ENCODE results near the gene GABRG2. TPM values are rescaled to one million over a fixed set of nuclear protein-coding genes. Genes with fewer than 3 reads are reported as not detected.

Gene GABRG2
- polyA plus RNA-seq, 1 donor from 2014 or later: 35.8 TPM

- no peak overlapping the region for H3K4me2 ChIP-seq (ENCODE audit: low read length)
- H3F3A ChIP-seq (ENCODE audit: insufficient read depth, low read length, poor library complexity, severe bottlenecking): no peaks in the 10 kb centered on the region
- H3K9me2 ChIP-seq (ENCODE audit: insufficient read depth, low read length): no peaks in the 10 kb centered on the region
- no peaks in the 10 kb centered on the region for H3K9me3 ChIP-seq (ENCODE audit: low read length)
- no peak overlapping the region for H2AFZ ChIP-seq (ENCODE audit: low read depth, low read length)
- no peak overlapping the region for H3K9ac ChIP-seq (ENCODE audit: low read length)
- no peaks in the 10 kb centered on the region for H4K20me1 ChIP-seq (ENCODE audit: insufficient read depth)
- H3K36me3 ChIP-seq (ENCODE audit: insufficient read depth, low read length): no peaks in the 10 kb centered on the region
- no peak overlapping the region for H3K4me3 ChIP-seq (ENCODE audit: low read length)
- H3K27me3 ChIP-seq (ENCODE audit: insufficient read depth, low read depth, low read length): no peaks in the 10 kb centered on the region
- TF ChIP-seq RAD21 (conservative IDR thresholded peaks at IDR 0.05) (no peak), CTCF (IDR thresholded peaks at IDR 0.05; ENCODE audit: poor library complexity, severe bottlenecking) (no peak), POLR2AphosphoS5 (IDR thresholded peaks at IDR 0.05) (no peak), MXI1 (conservative IDR thresholded peaks at IDR 0.05; ENCODE audit: poor library complexity, severe bottlenecking) (no peak), SMC3 (conservative IDR thresholded peaks at IDR 0.05; ENCODE audit: poor library complexity) (no peak), EP300 (conservative IDR thresholded peaks at IDR 0.05; ENCODE audit: poor library complexity, severe bottlenecking) (no peak), REST (IDR thresholded peaks at IDR 0.05; ENCODE audit: borderline replicate concordance) (no peak), TAF1 (IDR thresholded peaks at IDR 0.05; ENCODE audit: low read depth) (no peak), EZH2 (IDR thresholded peaks at IDR 0.05; ENCODE audit: borderline replicate concordance, insufficient read depth, low read length, poor library complexity, severe bottlenecking) (no peak)
- no peak overlapping the region for H3K27ac ChIP-seq (ENCODE audit: low read length)
- no peaks in the 10 kb centered on the region for H3K79me2 ChIP-seq (replicated peaks; ENCODE audit: insufficient read depth, low read length)
Observed at GRCh38 chr5:162026803-162027202, 40.8 kb upstream of the GABRG2 start.

GRCh38 chr5:162037431-162037830 is 30.1 kb upstream of the GABRG2 start:
- no peaks in the 10 kb centered on the region for H3K9me3 ChIP-seq (ENCODE audit: low read length)
- no peak overlapping the region for H3K9ac ChIP-seq (ENCODE audit: low read length)
- no peaks in the 10 kb centered on the region for H3K79me2 ChIP-seq (replicated peaks; ENCODE audit: insufficient read depth, low read length)
- H3K27me3 ChIP-seq (ENCODE audit: insufficient read depth, low read depth, low read length): no peaks in the 10 kb centered on the region
- H3K27ac ChIP-seq (ENCODE audit: low read length): no peak overlapping the region
- H2AFZ ChIP-seq (ENCODE audit: low read depth, low read length): no peak overlapping the region
- H3K4me3 ChIP-seq (ENCODE audit: low read length): no peak overlapping the region
- no peak for TF ChIP-seq EZH2 (IDR thresholded peaks at IDR 0.05; ENCODE audit: borderline replicate concordance, insufficient read depth, low read length, poor library complexity, severe bottlenecking)
- no peaks in the 10 kb centered on the region for H3F3A ChIP-seq (ENCODE audit: insufficient read depth, low read length, poor library complexity, severe bottlenecking)
- H3K36me3 ChIP-seq (ENCODE audit: insufficient read depth, low read length): no peaks in the 10 kb centered on the region
- H3K4me2 ChIP-seq (ENCODE audit: low read length): no peak overlapping the region
- H3K9me2 ChIP-seq (ENCODE audit: insufficient read depth, low read length): no peaks in the 10 kb centered on the region
- no peaks in the 10 kb centered on the region for H4K20me1 ChIP-seq (ENCODE audit: insufficient read depth)

- no peak overlapping the region for H3K4me3 ChIP-seq (ENCODE audit: low read length)
- H3K4me2 ChIP-seq (ENCODE audit: low read length): no peak overlapping the region
- no peak for TF ChIP-seq TAF1 (IDR thresholded peaks at IDR 0.05; ENCODE audit: low read depth)
- TF ChIP-seq MXI1 (conservative IDR thresholded peaks at IDR 0.05; ENCODE audit: poor library complexity, severe bottlenecking): no peak
- TF ChIP-seq EZH2 (IDR thresholded peaks at IDR 0.05; ENCODE audit: borderline replicate concordance, insufficient read depth, low read length, poor library complexity, severe bottlenecking): no peak
- TF ChIP-seq CTCF (IDR thresholded peaks at IDR 0.05; ENCODE audit: poor library complexity, severe bottlenecking): no peak
- no peak for TF ChIP-seq POLR2AphosphoS5 (IDR thresholded peaks at IDR 0.05)
- no peak for TF ChIP-seq SMC3 (conservative IDR thresholded peaks at IDR 0.05; ENCODE audit: poor library complexity)
- TF ChIP-seq EP300 (conservative IDR thresholded peaks at IDR 0.05; ENCODE audit: poor library complexity, severe bottlenecking): no peak
- no peak for TF ChIP-seq RAD21 (conservative IDR thresholded peaks at IDR 0.05)
- TF ChIP-seq REST (IDR thresholded peaks at IDR 0.05; ENCODE audit: borderline replicate concordance): no peak
- no peaks in the 10 kb centered on the region for H3K27me3 ChIP-seq (ENCODE audit: insufficient read depth, low read depth, low read length)
- H2AFZ ChIP-seq (ENCODE audit: low read depth, low read length): no peak overlapping the region
- no peaks in the 10 kb centered on the region for H3K9me2 ChIP-seq (ENCODE audit: insufficient read depth, low read length)
- H3K36me3 ChIP-seq (ENCODE audit: insufficient read depth, low read length): no peaks in the 10 kb centered on the region
- no peaks in the 10 kb centered on the region for H3F3A ChIP-seq (ENCODE audit: insufficient read depth, low read length, poor library complexity, severe bottlenecking)
- H3K9me3 ChIP-seq (ENCODE audit: low read length): no peaks in the 10 kb centered on the region
- no peaks in the 10 kb centered on the region for H4K20me1 ChIP-seq (ENCODE audit: insufficient read depth)
- no peak overlapping the region for H3K9ac ChIP-seq (ENCODE audit: low read length)
- no peak overlapping the region for H3K27ac ChIP-seq (ENCODE audit: low read length)
- H3K79me2 ChIP-seq (replicated peaks; ENCODE audit: insufficient read depth, low read length): no peaks in the 10 kb centered on the region
Observed at GRCh38 chr5:162047279-162047678, 20.3 kb upstream of the GABRG2 start.
